Stimulated activated CD4-positive, alpha-beta T cell treated with anti-CD3 and anti-CD28 coated beads, TNF-alpha, amount 100 ng/mL, for 48 hours (primary cell): ENCODE data around the gene VSTM2B.
"Not testable (repeated sequence)": the region's sequence is repeated elsewhere in the genome, so short reads cannot be mapped to it uniquely, and the experiment has no call there.

Experiments used
- DNase-seq, 3 donors: peaks; one replicate each; pipeline ENCODE4 v3.0.0-alpha.2; 2020; ENCODE audit warnings: low read depth in 3 of 3

Gene VSTM2B

GRCh38 chr19:29545866-29546582 is 20.2 kb downstream of the VSTM2B start:
- no peak for DNase-seq

GRCh38 chr19:29546583-29547190 is 20.9 kb downstream of the VSTM2B start:
- no peak for DNase-seq

- DNase-seq: no peak
Observed at GRCh38 chr19:29547361-29547960, 21.7 kb downstream of the VSTM2B start.

- no peak for DNase-seq
Observed at GRCh38 chr19:29547981-29548380, 22.2 kb downstream of the VSTM2B start.

GRCh38 chr19:29548483-29549085 is 22.8 kb downstream of the VSTM2B start:
- DNase-seq: no peak

- DNase-seq: no peak
Observed at GRCh38 chr19:29549105-29550070, 23.6 kb downstream of the VSTM2B start.

- no peak for DNase-seq
Observed at GRCh38 chr19:29550896-29551295, 25.1 kb downstream of the VSTM2B start.

- DNase-seq: no peak
Observed at GRCh38 chr19:29551774-29552173, 26.0 kb downstream of the VSTM2B start.

GRCh38 chr19:29552454-29553280 is 26.9 kb downstream of the VSTM2B start:
- DNase-seq: no peak

- DNase-seq: no peak
Observed at GRCh38 chr19:29554149-29554548, 28.4 kb downstream of the VSTM2B start.

GRCh38 chr19:29559110-29559509 is 33.3 kb downstream of the VSTM2B start:
- not testable (repeated sequence) for DNase-seq

GRCh38 chr19:29559743-29560142 is 33.9 kb downstream of the VSTM2B start:
- DNase-seq: no peak

- DNase-seq: no peak
Observed at GRCh38 chr19:29560313-29561075, 34.7 kb downstream of the VSTM2B start.

- no peak for DNase-seq
Observed at GRCh38 chr19:29561601-29562000, 35.8 kb downstream of the VSTM2B start.

- no peak for DNase-seq
Observed at GRCh38 chr19:29562299-29563297, 36.8 kb downstream of the VSTM2B start.

- no peak for DNase-seq
Observed at GRCh38 chr19:29563486-29564101, 37.8 kb downstream of the VSTM2B start.

- DNase-seq: no peak
Observed at GRCh38 chr19:29564574-29565005, 38.8 kb downstream of the VSTM2B start.

GRCh38 chr19:29565171-29565570 is 39.4 kb downstream of the VSTM2B start:
- DNase-seq: no peak
